Measurements from ENCODE around the gene SAFB. TPM values are rescaled to one million over a fixed set of nuclear protein-coding genes. Genes with fewer than 3 reads are reported as not detected.

The SAFB gene
- total and polyA plus RNA-seq, 2 of the 13 experiments (the other 11 are each of a cell fraction or from before 2014, with no cell fraction given): 21.0 to 28.4 TPM

DNA sequence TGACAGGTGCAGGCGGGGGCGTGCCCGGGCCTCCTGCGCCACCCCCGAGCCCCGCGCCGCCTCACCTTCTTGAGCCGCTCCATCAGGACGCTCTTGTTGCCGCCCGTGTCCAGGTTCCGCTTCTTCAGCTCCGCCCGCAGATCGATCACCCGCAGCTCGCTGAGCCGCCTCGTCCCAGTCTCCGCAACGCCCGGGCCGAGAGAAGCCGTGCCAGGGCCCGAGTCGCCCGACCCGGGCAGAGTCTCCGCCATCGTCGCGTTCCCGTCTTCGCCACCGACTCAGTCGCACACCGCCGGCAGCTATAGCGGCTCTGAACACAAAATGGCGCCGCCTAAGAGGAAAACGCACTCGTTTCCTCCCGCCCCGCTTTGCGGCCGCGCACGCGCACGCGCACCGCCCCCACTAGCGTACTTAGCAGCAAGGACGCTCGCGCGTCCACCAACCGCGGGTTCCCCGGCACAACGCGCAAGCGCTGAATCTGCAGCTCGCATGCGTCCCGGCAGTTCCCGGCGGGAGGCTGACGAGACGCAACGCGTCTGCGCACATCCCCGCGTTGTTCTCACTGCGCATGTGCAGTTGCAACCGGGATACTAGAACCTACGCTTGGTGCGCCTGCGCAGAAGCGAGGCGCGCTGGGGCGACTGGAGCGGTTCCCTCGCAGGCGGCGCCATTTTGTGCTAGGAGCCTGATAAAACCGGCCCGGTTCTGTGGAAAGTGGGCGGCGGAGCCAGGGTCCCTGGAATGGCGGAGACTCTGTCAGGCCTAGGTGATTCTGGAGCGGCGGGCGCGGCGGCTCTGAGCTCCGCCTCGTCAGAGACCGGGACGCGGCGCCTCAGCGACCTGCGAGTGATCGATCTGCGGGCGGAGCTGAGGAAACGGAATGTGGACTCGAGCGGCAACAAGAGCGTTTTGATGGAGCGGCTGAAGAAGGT is at the start of gene SAFB, which contains the start of gene SAFB2 (continued):
- TF ChIP-seq ZNF318 (CRISPR knock-in tag; IDR thresholded peaks at IDR 0.05) (no peak; the same call in 1 of the 2 replicates), ZNF205 (CRISPR knock-in tag; IDR thresholded peaks at IDR 0.05) (peak; percentile 62; the same call in 1 of the 2 replicates), FLYWCH1 (CRISPR knock-in tag; IDR thresholded peaks at IDR 0.05) (no peak), FUBP1 (CRISPR knock-in tag; IDR thresholded peaks at IDR 0.05; ENCODE audit: borderline replicate concordance) (no peak), GTF3A (CRISPR knock-in tag; conservative IDR thresholded peaks at IDR 0.05) (no peak), ZNF292 (CRISPR knock-in tag; IDR thresholded peaks at IDR 0.05; ENCODE audit: borderline replicate concordance, low read depth) (no peak)
- TF ChIP-seq, protein P1, sequence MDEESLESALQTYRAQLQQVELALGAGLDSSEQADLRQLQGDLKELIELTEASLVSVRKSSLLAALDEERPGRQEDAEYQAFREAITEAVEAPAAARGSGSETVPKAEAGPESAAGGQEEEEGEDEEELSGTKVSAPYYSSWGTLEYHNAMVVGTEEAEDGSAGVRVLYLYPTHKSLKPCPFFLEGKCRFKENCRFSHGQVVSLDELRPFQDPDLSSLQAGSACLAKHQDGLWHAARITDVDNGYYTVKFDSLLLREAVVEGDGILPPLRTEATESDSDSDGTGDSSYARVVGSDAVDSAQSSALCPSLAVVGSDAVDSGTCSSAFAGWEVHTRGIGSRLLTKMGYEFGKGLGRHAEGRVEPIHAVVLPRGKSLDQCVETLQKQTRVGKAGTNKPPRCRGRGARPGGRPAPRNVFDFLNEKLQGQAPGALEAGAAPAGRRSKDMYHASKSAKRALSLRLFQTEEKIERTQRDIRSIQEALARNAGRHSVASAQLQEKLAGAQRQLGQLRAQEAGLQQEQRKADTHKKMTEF (CRISPR knock-in tag; IDR thresholded peaks at IDR 0.05): peak; percentile 84; the same call in 1 of the 2 replicates
- TF ChIP-seq, protein P2, sequence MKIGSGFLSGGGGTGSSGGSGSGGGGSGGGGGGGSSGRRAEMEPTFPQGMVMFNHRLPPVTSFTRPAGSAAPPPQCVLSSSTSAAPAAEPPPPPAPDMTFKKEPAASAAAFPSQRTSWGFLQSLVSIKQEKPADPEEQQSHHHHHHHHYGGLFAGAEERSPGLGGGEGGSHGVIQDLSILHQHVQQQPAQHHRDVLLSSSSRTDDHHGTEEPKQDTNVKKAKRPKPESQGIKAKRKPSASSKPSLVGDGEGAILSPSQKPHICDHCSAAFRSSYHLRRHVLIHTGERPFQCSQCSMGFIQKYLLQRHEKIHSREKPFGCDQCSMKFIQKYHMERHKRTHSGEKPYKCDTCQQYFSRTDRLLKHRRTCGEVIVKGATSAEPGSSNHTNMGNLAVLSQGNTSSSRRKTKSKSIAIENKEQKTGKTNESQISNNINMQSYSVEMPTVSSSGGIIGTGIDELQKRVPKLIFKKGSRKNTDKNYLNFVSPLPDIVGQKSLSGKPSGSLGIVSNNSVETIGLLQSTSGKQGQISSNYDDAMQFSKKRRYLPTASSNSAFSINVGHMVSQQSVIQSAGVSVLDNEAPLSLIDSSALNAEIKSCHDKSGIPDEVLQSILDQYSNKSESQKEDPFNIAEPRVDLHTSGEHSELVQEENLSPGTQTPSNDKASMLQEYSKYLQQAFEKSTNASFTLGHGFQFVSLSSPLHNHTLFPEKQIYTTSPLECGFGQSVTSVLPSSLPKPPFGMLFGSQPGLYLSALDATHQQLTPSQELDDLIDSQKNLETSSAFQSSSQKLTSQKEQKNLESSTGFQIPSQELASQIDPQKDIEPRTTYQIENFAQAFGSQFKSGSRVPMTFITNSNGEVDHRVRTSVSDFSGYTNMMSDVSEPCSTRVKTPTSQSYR (CRISPR knock-in tag; IDR thresholded peaks at IDR 0.05; ENCODE audit: borderline replicate concordance): peak; percentile 55; the same call in 1 of the 2 replicates
- TF ChIP-seq, protein P3, sequence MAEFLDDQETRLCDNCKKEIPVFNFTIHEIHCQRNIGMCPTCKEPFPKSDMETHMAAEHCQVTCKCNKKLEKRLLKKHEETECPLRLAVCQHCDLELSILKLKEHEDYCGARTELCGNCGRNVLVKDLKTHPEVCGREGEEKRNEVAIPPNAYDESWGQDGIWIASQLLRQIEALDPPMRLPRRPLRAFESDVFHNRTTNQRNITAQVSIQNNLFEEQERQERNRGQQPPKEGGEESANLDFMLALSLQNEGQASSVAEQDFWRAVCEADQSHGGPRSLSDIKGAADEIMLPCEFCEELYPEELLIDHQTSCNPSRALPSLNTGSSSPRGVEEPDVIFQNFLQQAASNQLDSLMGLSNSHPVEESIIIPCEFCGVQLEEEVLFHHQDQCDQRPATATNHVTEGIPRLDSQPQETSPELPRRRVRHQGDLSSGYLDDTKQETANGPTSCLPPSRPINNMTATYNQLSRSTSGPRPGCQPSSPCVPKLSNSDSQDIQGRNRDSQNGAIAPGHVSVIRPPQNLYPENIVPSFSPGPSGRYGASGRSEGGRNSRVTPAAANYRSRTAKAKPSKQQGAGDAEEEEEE (CRISPR knock-in tag; IDR thresholded peaks at IDR 0.05; ENCODE audit: borderline replicate concordance): peak; percentile 76; the same call in 1 of the 2 replicates
